Activated T-helper 2 cell treated with anti-CD3 and anti-CD28 coated beads, Interferon-gamma antibody, Interleukin-2, Interleukin-4, amounts not matched to agents 10 μg/mL and 5 μg/mL and 100 μg/mL, durations not matched to agents 14 hours and 24 hours and 36 hours (primary cell): ENCODE measurements around the gene SEMA4D. TPM values are rescaled to one million over a fixed set of nuclear protein-coding genes. Genes with fewer than 3 reads are reported as not detected.

ENCODE experiments used
- DNase-seq: peaks from one replicate; pipeline ENCODE4 v3.0.0; 2021; ENCODE audit warnings: low spot score
- H3K27ac Mint-ChIP-seq: one replicate; pipeline ENCODE4 v1.8.0; 2021; ENCODE audit warnings: mixed read lengths
- H3K27me3 Mint-ChIP-seq: one replicate; pipeline ENCODE4 v1.8.0; 2021; ENCODE audit warnings: low read depth, mixed read lengths
- H3K36me3 Mint-ChIP-seq: one replicate; pipeline ENCODE4 v1.8.0; 2021; ENCODE audit warnings: low read depth, mixed read lengths
- H3K4me1 Mint-ChIP-seq: one replicate; pipeline ENCODE4 v1.8.0; 2021; ENCODE audit warnings: low read depth, mixed read lengths
- H3K4me3 Mint-ChIP-seq: one replicate; pipeline ENCODE4 v1.8.0; 2021; ENCODE audit warnings: low read depth, mild to moderate bottlenecking, moderate library complexity, mixed read lengths
- H3K9me3 Mint-ChIP-seq: one replicate; pipeline ENCODE4 v1.8.0; 2021; ENCODE audit warnings: mixed read lengths
- intact Hi-C: fragments of 100-400 bp; cut with micrococcal nuclease; formaldehyde crosslinking; loops from one replicate; pipeline ENCODE4 v1.15.1; 2023
- total RNA-seq: library from RNA; stranded (reverse); gene quantifications from 2 replicates; pipeline ENCODE4 v1.2.3, GENCODE V29; 2022

SEMA4D gene
- total RNA-seq, 1 donor from 2014 or later = 317 TPM

- peak overlapping the region; percentile 95 for H3K27ac Mint-ChIP-seq
- no peak for DNase-seq
- no peaks in the 10 kb centered on the region for H3K27me3 Mint-ChIP-seq
- H3K4me3 Mint-ChIP-seq = peak overlapping the region; percentile 64
- peaks cover 4% of the 10 kb centered on the region for H3K9me3 Mint-ChIP-seq
- H3K36me3 Mint-ChIP-seq = peaks cover 98% of the 10 kb centered on the region
- intact Hi-C loops = loop anchor here (1.0 to 2.0 kb wide), 4 partner anchors 16 to 139 kb away; no protein-coding TSS in a partner anchor
- peaks cover 84% of the 10 kb centered on the region for H3K4me1 Mint-ChIP-seq
Measured at GRCh38 chr9:89410641-89411350, 87.1 kb downstream of the SEMA4D start.

- intact Hi-C loops = loop anchor here (1.0 to 2.0 kb wide), 4 partner anchors 17 to 139 kb away; no protein-coding TSS in a partner anchor
- Mint-ChIP-seq H3K27me3 (no peaks in the 10 kb centered on the region), H3K9me3 (peaks cover 4% of the 10 kb centered on the region), H3K4me3 (peak overlapping the region; percentile 64), H3K4me1 (peaks cover 76% of the 10 kb centered on the region), H3K27ac (peak overlapping the region; percentile 95), H3K36me3 (peaks cover 99% of the 10 kb centered on the region)
- DNase-seq = no peak
Measured at GRCh38 chr9:89410022-89410421, 87.9 kb downstream of the SEMA4D start.

- Mint-ChIP-seq H3K4me1 (peaks cover 76% of the 10 kb centered on the region), H3K4me3 (peak overlapping the region; percentile 66), H3K27ac (peak overlapping the region; percentile 95), H3K27me3 (no peaks in the 10 kb centered on the region), H3K36me3 (peaks cover 99% of the 10 kb centered on the region), H3K9me3 (peaks cover 4% of the 10 kb centered on the region)
- DNase-seq = no peak
- intact Hi-C loops = no loop called here
Measured at GRCh38 chr9:89409466-89409865, 88.4 kb downstream of the SEMA4D start.

GRCh38 chr9:89408628-89409101, 89.2 kb downstream of the SEMA4D start:
- Mint-ChIP-seq H3K27me3 (no peaks in the 10 kb centered on the region), H3K9me3 (peaks cover 4% of the 10 kb centered on the region), H3K27ac (peak overlapping the region; percentile 95), H3K4me3 (peak overlapping the region; percentile 66), H3K36me3 (peaks cover 99% of the 10 kb centered on the region), H3K4me1 (peaks cover 73% of the 10 kb centered on the region)
- intact Hi-C loops = no loop called here
- peak; percentile 62 for DNase-seq

GRCh38 chr9:89407070-89407469, 90.8 kb downstream of the SEMA4D start:
- no peak for DNase-seq
- Mint-ChIP-seq H3K4me3 (no peak overlapping the region), H3K9me3 (peaks cover 4% of the 10 kb centered on the region), H3K36me3 (peaks cover 99% of the 10 kb centered on the region), H3K4me1 (peaks cover 59% of the 10 kb centered on the region), H3K27me3 (no peaks in the 10 kb centered on the region), H3K27ac (peak overlapping the region; percentile 36)
- intact Hi-C loops = no loop called here

- H3K4me3 Mint-ChIP-seq = no peak overlapping the region
- no peak for DNase-seq
- H3K27ac Mint-ChIP-seq = peak overlapping the region; percentile 36
- intact Hi-C loops = no loop called here
- H3K4me1 Mint-ChIP-seq = peaks cover 51% of the 10 kb centered on the region
- peaks cover 4% of the 10 kb centered on the region for H3K9me3 Mint-ChIP-seq
- H3K27me3 Mint-ChIP-seq = no peaks in the 10 kb centered on the region
- H3K36me3 Mint-ChIP-seq = peaks cover 99% of the 10 kb centered on the region
Measured at GRCh38 chr9:89405826-89406225, 92.1 kb downstream of the SEMA4D start.

- Mint-ChIP-seq H3K27me3 (no peaks in the 10 kb centered on the region), H3K4me3 (no peak overlapping the region), H3K27ac (peak overlapping the region; percentile 58), H3K9me3 (peaks cover 4% of the 10 kb centered on the region), H3K4me1 (peaks cover 36% of the 10 kb centered on the region), H3K36me3 (peaks cover 97% of the 10 kb centered on the region)
- intact Hi-C loops = no loop called here
- no peak for DNase-seq
Measured at GRCh38 chr9:89404074-89404473, 93.8 kb downstream of the SEMA4D start.

- peaks cover 98% of the 10 kb centered on the region for H3K36me3 Mint-ChIP-seq
- no peaks in the 10 kb centered on the region for H3K27me3 Mint-ChIP-seq
- H3K9me3 Mint-ChIP-seq = peaks cover 4% of the 10 kb centered on the region
- H3K4me3 Mint-ChIP-seq = no peak overlapping the region
- no peak for DNase-seq
- intact Hi-C loops = no loop called here
- H3K4me1 Mint-ChIP-seq = peaks cover 25% of the 10 kb centered on the region
- no peak overlapping the region for H3K27ac Mint-ChIP-seq
Measured at GRCh38 chr9:89402695-89403427, 95.1 kb downstream of the SEMA4D start.

GRCh38 chr9:89400403-89401116, 97.4 kb downstream of the SEMA4D start:
- Mint-ChIP-seq H3K9me3 (no peaks in the 10 kb centered on the region), H3K4me3 (no peak overlapping the region), H3K27me3 (no peaks in the 10 kb centered on the region), H3K4me1 (peaks cover 9% of the 10 kb centered on the region), H3K36me3 (peaks cover 97% of the 10 kb centered on the region), H3K27ac (peak overlapping the region; percentile 58)
- intact Hi-C loops = no loop called here
- DNase-seq = no peak

- Mint-ChIP-seq H3K27me3 (no peaks in the 10 kb centered on the region), H3K4me1 (peaks cover 7% of the 10 kb centered on the region), H3K9me3 (no peaks in the 10 kb centered on the region), H3K4me3 (no peak overlapping the region), H3K36me3 (peaks cover 93% of the 10 kb centered on the region), H3K27ac (no peak overlapping the region)
- DNase-seq = no peak
- intact Hi-C loops = no loop called here
Measured at GRCh38 chr9:89398621-89399020, 99.3 kb downstream of the SEMA4D start.

- intact Hi-C loops = no loop called here
- Mint-ChIP-seq H3K27ac (peak overlapping the region; percentile 38), H3K27me3 (no peaks in the 10 kb centered on the region), H3K4me1 (peaks cover 7% of the 10 kb centered on the region), H3K4me3 (no peak overlapping the region), H3K36me3 (peaks cover 93% of the 10 kb centered on the region), H3K9me3 (no peaks in the 10 kb centered on the region)
- DNase-seq = no peak
Measured at GRCh38 chr9:89397471-89397870, 100.4 kb downstream of the SEMA4D start.

GRCh38 chr9:89395931-89396710, 101.8 kb downstream of the SEMA4D start:
- Mint-ChIP-seq H3K9me3 (no peaks in the 10 kb centered on the region), H3K27me3 (no peaks in the 10 kb centered on the region), H3K27ac (no peak overlapping the region), H3K36me3 (peaks cover 93% of the 10 kb centered on the region), H3K4me1 (peaks cover 2% of the 10 kb centered on the region), H3K4me3 (no peak overlapping the region)
- intact Hi-C loops = no loop called here
- DNase-seq = no peak
